Measurements from ENCODE around the gene OR7A5. TPM values are rescaled to one million over a fixed set of nuclear protein-coding genes. Genes with fewer than 3 reads are reported as not detected.

The OR7A5 gene
- total and polyA plus RNA-seq, 2 of the 8 experiments (the other 6 are each of a cell fraction or from before 2014, with no cell fraction given): not detected

- ChIA-PET POLR2A (ENCODE audit: partially characterized antibody) (no interaction called here), CTCF (ENCODE audit: partially characterized antibody) (no interaction called here)
- Histone ChIP-seq H3K27ac (ENCODE audit: low read depth, low read length) (no peak overlapping the region), H3K79me1 (ENCODE audit: low read depth, low read length) (no peaks in the 10 kb centered on the region), H3K23ac (ENCODE audit: insufficient read length) (no peak overlapping the region), H3K9ac (replicated peaks in 1 of 4; ENCODE audit: extremely low read depth in 1 of 4, low read depth in 3 of 4, low read length in 3 of 4) (no peak overlapping the region), H3K14ac (ENCODE audit: insufficient read length) (no peak overlapping the region), H3K79me2 (ENCODE audit: control insufficient read depth in 1 of 2, insufficient read depth in 2 of 2, low read length in 2 of 2) (no peaks in the 10 kb centered on the region), H4K5ac (ENCODE audit: insufficient read length, low read depth, low read length) (no peak overlapping the region), H4K8ac (ENCODE audit: extremely low read depth, insufficient read depth, low read length) (no peak overlapping the region), H3K4me3 (ENCODE audit: extremely low read depth in 1 of 4, insufficient read depth in 2 of 4, low read depth in 3 of 4, low read length in 4 of 4) (no peak overlapping the region), H3K9me3 (ENCODE audit: insufficient read depth in 2 of 2, low read depth in 1 of 2, low read length in 1 of 2) (peaks cover 64 to 68% of the 10 kb centered on the region in 2 experiments), H2BK15ac (ENCODE audit: low read length) (no peak overlapping the region), H2BK20ac (ENCODE audit: low read length) (no peak overlapping the region), H2AK5ac (ENCODE audit: low read depth, low read length) (no peak overlapping the region), H3K4ac (replicated peaks; ENCODE audit: insufficient read length, low read depth, low read length) (no peak overlapping the region), H3K4me1 (replicated peaks in 1 of 4; ENCODE audit: control insufficient read depth in 3 of 4, insufficient read depth in 4 of 4, low read length in 3 of 4) (no peaks in the 10 kb centered on the region), H3K4me2 (ENCODE audit: insufficient read depth in 1 of 2, low read depth in 2 of 2, low read length in 2 of 2) (no peak overlapping the region), H3K27me3 (replicated peaks in 1 of 4; ENCODE audit: control insufficient read depth in 3 of 4, extremely low read depth in 1 of 4, insufficient read depth in 3 of 4, low read length in 3 of 4) (no peaks in the 10 kb centered on the region), H3K18ac (ENCODE audit: extremely low read depth, low read length) (no peak overlapping the region), H4K91ac (replicated peaks; ENCODE audit: insufficient read length, low read length) (no peak overlapping the region), H3K56ac (replicated peaks; ENCODE audit: insufficient read length, low read depth, low read length) (no peak overlapping the region), H4K20me1 (replicated peaks in 1 of 2; ENCODE audit: control insufficient read depth in 1 of 2, insufficient read depth in 2 of 2, low read length in 2 of 2) (no peaks in the 10 kb centered on the region), H2BK120ac (replicated peaks; ENCODE audit: low read depth, low read length) (no peak overlapping the region), H2BK12ac (ENCODE audit: low read depth, low read length) (no peak overlapping the region), H3K23me2 (ENCODE audit: low read depth, low read length) (no peaks in the 10 kb centered on the region), H3K36me3 (ENCODE audit: control insufficient read depth in 2 of 4, insufficient read depth in 4 of 4, low read length in 3 of 4) (no peaks in the 10 kb centered on the region), H2AFZ (ENCODE audit: low read length) (no peak overlapping the region), H2BK5ac (ENCODE audit: low read depth, low read length) (no peak overlapping the region)
- FAIRE-seq: no peak
- whole genome bisulfite sequencing, 2 experiments (ENCODE audit: extremely low coverage in 1 of 2, insufficient coverage in 1 of 2, insufficient read length in 1 of 2, insufficient replicate concordance in 2 of 2, low coverage in 1 of 2, low lambda C conversion rate in 2 of 2, missing lambda C conversion rate in 1 of 2): 43% methylated on average over 1 of the region's 1 CpG; no CpG with 5 or more reads in 1 of the 2 experiments
- DNase-seq (ENCODE audit: low read depth in 1 of 2, low spot score in 2 of 2): no peak
- no peak for TF ChIP-seq CBX5 (IDR thresholded peaks at IDR 0.05; ENCODE audit: low read depth, low read length)
- TF ChIP-seq ATF2 (IDR thresholded peaks at IDR 0.05; ENCODE audit: low read length): no peak
- no peak for TF ChIP-seq CREB1 (IDR thresholded peaks at IDR 0.05)
These were observed 5.2 kb upstream of the OR7A5 start for GRCh38 chr19:14840206-14840605.
